Vagina (tissue), 2 donors: Measurements from ENCODE around the gene ANKRD44.

Experiments used
- CTCF ChIP-seq, 3 experiments: fragments of 450-650 bp in 2 of 3; fragments of 200-600 bp in 1 of 3; sonication (generic) in 1 of 3; IDR thresholded peaks; one replicate each; pipeline ENCODE4 v1.5.1; 2017 to 2019; ENCODE audit warnings: antibody characterized with exemption in 3 of 3, mild to moderate bottlenecking in 2 of 3, moderate library complexity in 2 of 3
- POLR2A ChIP-seq, 2 donors: fragments of 450-650 bp; IDR thresholded peaks; one replicate each; pipeline ENCODE4 v1.6.1; 2017; ENCODE audit warnings: antibody characterized with exemption in 2 of 2, mild to moderate bottlenecking in 2 of 2, moderate library complexity in 2 of 2

GRCh38 chr2:197174539-197175094 lies 136.0 kb downstream of the ANKRD44 start:
- TF ChIP-seq CTCF (IDR thresholded peaks at IDR 0.05) (no peak), POLR2A (IDR thresholded peaks at IDR 0.05) (no peak)
